Glutamatergic neuron (in vitro differentiated cells): Measurements from ENCODE around the gene STT3A. TPM values are rescaled to one million over a fixed set of nuclear protein-coding genes. Genes with fewer than 3 reads are reported as not detected.

Experiments used
- DNase-seq: peaks from one replicate; pipeline ENCODE4 v3.0.0; 2022
- H3K27ac Mint-ChIP-seq: one replicate; pipeline ENCODE4 v1.8.0; 2020; ENCODE audit warnings: mild to moderate bottlenecking, mixed read lengths, inconsistent platforms; ENCODE audit not compliant: unreplicated experiment
- H3K27me3 Mint-ChIP-seq: one replicate; pipeline ENCODE4 v1.8.0; 2020; ENCODE audit warnings: mild to moderate bottlenecking, moderate library complexity, mixed read lengths, inconsistent platforms; ENCODE audit not compliant: unreplicated experiment
- H3K36me3 Mint-ChIP-seq: one replicate; pipeline ENCODE4 v1.8.0; 2020; ENCODE audit warnings: mild to moderate bottlenecking, mixed read lengths, inconsistent platforms; ENCODE audit not compliant: unreplicated experiment
- H3K4me1 Mint-ChIP-seq: one replicate; pipeline ENCODE4 v1.8.0; 2020; ENCODE audit warnings: mild to moderate bottlenecking, low read depth, mixed read lengths, inconsistent platforms; ENCODE audit not compliant: unreplicated experiment
- H3K4me3 Mint-ChIP-seq: one replicate; pipeline ENCODE4 v1.8.0; 2020; ENCODE audit warnings: mild to moderate bottlenecking, mixed read lengths, inconsistent platforms; ENCODE audit not compliant: unreplicated experiment
- H3K9me3 Mint-ChIP-seq: one replicate; pipeline ENCODE4 v1.8.0; 2020; ENCODE audit warnings: mild to moderate bottlenecking, moderate library complexity, mixed read lengths, inconsistent platforms; ENCODE audit not compliant: unreplicated experiment
- CTCF ChIP-seq: fragments of 200-600 bp; sonication (generic); IDR thresholded peaks from one replicate; pipeline ENCODE4 v1.5.0; 2021; ENCODE audit not compliant: partially characterized antibody, unreplicated experiment
- total RNA-seq: library from RNA; stranded (reverse); fragmentation: NEBNext Ultra II Directional; extraction: Animal tissue kit (Norgen Biotek cat#: 25700); gene quantifications from one replicate; pipeline ENCODE4 v1.2.1, GENCODE V29; 2021; ENCODE audit not compliant: unreplicated experiment

STT3A gene
- total RNA-seq, 1 donor from 2014 or later: 68.0 TPM

DNA sequence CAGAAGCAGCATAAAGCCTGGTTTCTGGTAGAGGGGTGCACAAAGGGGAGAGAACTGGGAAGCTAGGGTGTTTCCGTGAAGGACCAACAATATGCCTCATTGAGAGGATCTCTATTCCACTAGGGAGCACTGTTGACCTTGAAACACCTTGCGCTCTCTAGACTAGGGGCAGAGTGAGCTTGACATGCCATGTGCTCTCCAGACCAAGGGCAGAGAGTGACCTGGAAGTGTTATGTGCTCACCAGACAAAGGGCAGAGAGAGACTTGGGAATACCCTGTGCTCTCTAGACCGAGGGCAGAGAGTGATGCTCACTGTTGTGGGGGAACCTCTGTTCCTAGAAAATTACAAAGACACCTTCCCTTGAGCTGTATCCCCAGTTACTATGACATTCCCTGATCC is 38.6 kb upstream of the STT3A start:
- peaks cover 26% of the 10 kb centered on the region for H3K9me3 Mint-ChIP-seq
- no peaks in the 10 kb centered on the region for H3K4me1 Mint-ChIP-seq
- no peak for TF ChIP-seq CTCF
- DNase-seq: no peak
- no peak overlapping the region for H3K4me3 Mint-ChIP-seq
- peaks cover 2% of the 10 kb centered on the region for H3K27me3 Mint-ChIP-seq
- H3K27ac Mint-ChIP-seq: no peak overlapping the region
- H3K36me3 Mint-ChIP-seq: peaks cover 33% of the 10 kb centered on the region

DNA sequence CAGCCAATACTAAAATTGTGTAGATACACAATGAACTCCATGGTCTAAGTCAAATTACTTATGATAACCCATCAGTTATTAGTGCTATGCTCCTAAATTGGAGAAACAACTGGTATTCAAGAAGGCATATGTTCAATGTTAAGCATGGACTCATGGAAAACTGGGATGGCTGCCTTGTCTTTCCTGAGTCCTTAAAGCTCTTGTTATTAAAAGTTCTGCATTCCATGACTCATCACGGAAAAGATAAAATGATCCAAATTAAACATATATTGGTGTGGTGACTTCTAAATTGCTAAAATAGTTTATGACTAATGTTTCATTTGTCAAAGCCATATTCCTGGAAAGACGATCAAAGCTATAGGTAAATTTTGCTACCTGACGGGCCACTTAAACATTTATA is 32.8 kb upstream of the STT3A start:
- H3K4me3 Mint-ChIP-seq: no peak overlapping the region
- no peak overlapping the region for H3K27ac Mint-ChIP-seq
- no peak for DNase-seq
- no peaks in the 10 kb centered on the region for H3K36me3 Mint-ChIP-seq
- no peaks in the 10 kb centered on the region for H3K27me3 Mint-ChIP-seq
- H3K4me1 Mint-ChIP-seq: no peaks in the 10 kb centered on the region
- H3K9me3 Mint-ChIP-seq: peaks cover 6% of the 10 kb centered on the region
- TF ChIP-seq CTCF: no peak

GRCh38 chr11:125561924-125562323 is 30.7 kb upstream of the STT3A start:
- no peaks in the 10 kb centered on the region for H3K36me3 Mint-ChIP-seq
- H3K4me1 Mint-ChIP-seq: no peaks in the 10 kb centered on the region
- no peak overlapping the region for H3K27ac Mint-ChIP-seq
- no peaks in the 10 kb centered on the region for H3K27me3 Mint-ChIP-seq
- no peak overlapping the region for H3K4me3 Mint-ChIP-seq
- no peak for TF ChIP-seq CTCF
- DNase-seq: no peak
- no peaks in the 10 kb centered on the region for H3K9me3 Mint-ChIP-seq

GRCh38 chr11:125562430-125562829 is 30.2 kb upstream of the STT3A start:
- TF ChIP-seq CTCF: no peak
- Mint-ChIP-seq H3K36me3 (no peaks in the 10 kb centered on the region), H3K27me3 (no peaks in the 10 kb centered on the region), H3K9me3 (no peaks in the 10 kb centered on the region), H3K4me1 (no peaks in the 10 kb centered on the region), H3K4me3 (no peak overlapping the region), H3K27ac (no peak overlapping the region)
- DNase-seq: no peak

DNA sequence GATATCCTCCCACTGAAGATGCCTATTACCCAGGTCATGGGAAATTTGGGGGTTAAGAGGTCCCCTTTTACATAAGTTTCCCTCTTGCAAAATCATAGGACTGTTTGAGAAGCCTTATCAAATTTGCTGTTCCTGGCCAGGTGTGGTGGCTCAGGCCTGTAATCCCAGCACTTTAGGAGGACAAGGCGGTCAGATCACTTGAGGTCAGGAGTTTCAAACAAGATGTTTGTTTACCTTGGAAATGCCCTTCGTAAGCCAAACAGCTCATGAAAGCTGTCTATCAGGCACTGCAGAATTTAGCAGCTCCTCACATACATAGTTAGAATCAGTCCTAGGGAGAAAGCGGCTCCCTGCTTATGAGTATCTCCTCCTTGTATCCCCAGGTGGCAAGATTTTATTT is 28.3 kb upstream of the STT3A start:
- DNase-seq: no peak
- Mint-ChIP-seq H3K4me3 (no peak overlapping the region), H3K27ac (no peak overlapping the region), H3K4me1 (no peaks in the 10 kb centered on the region), H3K27me3 (peaks cover 2% of the 10 kb centered on the region), H3K36me3 (no peaks in the 10 kb centered on the region), H3K9me3 (no peaks in the 10 kb centered on the region)
- no peak for TF ChIP-seq CTCF
